ENCODE measurements around the gene WDR86. TPM values are rescaled to one million over a fixed set of nuclear protein-coding genes. Genes with fewer than 3 reads are reported as not detected.

WDR86 gene
- total RNA-seq, 4 donors from 2014 or later = 17.2 to 41.5 (median 22.1) TPM

DNA sequence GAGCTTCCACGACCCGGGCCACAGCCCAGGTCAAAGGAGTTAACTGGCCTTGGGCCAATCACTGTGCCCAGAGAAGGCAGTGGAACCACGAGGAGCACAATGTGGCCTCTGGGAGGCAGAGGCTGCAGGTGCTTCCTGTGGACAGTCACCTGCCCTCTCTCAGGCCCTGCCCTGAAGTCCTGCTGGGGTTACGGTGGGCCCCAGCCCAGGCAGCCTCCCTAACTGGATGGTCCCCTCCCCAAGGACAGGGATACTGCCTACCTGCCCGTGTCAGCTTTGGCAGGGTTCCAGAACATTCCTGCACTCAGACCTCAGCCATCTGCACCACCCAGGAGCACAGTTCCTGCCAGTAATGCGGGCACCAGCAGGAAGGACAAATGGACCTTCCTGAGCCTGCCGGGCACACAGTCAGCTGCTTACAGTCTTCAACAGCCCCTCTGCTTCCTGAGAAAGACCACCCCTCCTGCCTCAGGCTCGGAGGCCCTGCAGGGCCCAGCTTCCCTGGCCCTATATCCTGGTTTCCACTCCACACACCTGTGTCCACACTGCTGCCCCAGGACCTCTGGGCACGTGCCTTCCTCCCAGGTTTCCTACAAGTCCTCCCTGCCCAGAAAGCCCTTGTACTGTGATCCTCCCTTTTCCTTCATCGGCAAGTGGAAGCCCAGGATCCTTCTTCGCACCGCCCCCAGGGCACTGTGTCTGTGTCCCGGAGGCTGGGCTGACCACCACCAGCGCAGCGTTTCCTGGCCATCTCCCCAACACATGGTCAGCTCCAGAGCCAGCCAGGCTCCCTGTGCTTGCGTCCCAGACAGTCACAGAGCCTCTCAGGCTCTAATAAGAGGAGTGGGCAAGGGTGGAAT is 23.3 kb downstream of the WDR86 start:
- TF ChIP-seq CTCF (IDR thresholded peaks at IDR 0.05) = no peak
- no peak for ATAC-seq (ENCODE audit: low FRiP score)
- DNase-seq (ENCODE audit: low spot score) = no peak

DNA sequence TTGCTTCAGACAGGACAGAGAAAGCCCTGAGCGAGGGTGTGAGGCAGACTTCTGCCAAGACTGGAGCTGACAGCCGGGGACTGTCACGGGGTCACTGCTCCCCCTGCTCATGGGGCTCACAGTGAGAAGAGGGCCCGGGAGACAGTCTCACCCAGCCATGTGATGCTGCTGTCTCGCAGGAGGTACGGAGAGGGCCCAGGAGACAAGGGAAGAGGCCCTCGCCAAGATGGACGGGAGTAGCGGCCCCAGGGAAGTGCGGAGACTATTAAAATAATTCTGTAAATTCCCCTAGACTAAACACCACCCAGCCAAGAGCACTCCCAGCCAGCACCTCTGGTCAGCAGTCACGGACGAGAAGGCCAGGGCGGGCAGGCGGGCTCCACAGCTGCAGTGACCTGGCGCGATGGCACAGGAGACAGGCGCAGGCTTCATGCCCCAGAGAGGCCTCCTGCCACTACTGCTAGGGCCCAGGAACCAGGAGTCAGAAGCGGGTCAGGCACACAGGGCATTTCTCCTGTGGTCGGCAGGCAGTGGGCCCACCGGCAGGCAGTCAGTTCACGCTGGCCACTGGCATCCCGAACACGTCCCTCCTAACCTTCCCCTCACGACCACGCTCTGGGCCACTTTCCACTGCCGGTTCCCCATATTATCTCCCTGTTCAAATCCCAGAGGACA is 24.1 kb downstream of the WDR86 start:
- DNase-seq (ENCODE audit: low spot score) = no peak
- no peak for TF ChIP-seq CTCF (IDR thresholded peaks at IDR 0.05)
- no peak for ATAC-seq (ENCODE audit: low FRiP score)

DNA sequence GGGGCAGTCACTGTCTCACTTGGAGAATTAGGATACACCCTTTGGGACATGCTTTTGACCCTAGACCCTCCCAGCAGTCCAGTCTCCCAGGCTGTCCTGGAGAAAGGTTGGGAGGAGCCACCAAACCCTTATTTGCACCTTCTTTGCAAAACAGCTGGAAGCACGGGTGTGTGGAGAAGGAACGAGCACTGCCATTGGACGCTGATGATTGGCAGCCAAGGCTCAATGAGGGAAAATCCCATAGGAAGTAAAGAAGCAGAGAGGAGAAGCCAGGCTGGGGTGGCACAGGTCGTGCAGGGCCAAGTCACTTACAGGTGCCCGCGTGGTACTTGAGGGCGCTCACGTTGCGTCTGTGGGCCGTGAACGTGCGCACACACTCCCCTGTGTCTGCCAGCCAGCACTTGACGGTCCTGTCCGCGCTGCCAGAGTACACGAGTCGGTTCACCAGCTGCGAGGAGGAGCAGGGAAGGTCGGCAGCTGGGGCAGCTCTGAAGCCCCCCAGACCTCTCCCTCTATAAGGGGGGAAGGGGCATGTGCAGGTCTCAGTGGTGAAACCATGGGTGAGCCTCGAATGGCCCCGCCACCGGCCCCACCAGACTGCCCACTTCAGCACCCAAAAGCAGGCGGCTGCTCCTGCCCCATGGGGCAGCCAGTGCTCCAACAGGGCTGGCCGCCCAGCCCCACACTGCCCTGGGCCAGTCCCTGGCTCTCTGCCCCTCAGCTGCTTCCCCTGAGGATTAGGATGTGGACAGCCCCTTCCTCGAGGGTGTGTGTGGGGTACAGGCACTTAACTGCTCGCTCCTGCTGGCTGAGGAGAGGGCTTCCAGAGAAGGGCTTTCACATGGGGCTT is 24.8 kb downstream of the WDR86 start:
- DNase-seq (ENCODE audit: low spot score) = no peak
- TF ChIP-seq CTCF (IDR thresholded peaks at IDR 0.05) = no peak
- no peak for ATAC-seq (ENCODE audit: low FRiP score)

DNA sequence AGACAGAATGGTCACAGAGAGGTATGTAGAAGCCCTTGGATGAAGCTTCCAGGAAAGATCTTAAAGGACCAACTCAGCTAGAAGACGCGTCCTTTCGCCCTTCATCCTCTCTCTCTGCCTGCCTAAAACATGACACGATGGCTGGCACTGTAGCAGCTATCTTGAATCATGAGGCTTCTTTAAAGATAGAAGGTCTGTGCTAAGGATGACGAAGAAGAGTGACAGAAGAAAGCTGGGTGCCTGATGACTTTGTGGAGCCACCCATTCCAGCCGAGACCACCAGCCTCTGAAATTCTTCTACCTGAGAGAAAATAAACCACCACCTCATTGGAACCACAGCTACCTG is 25.5 kb downstream of the WDR86 start:
- ATAC-seq (ENCODE audit: low FRiP score) = no peak
- no peak for DNase-seq (ENCODE audit: low spot score)
- TF ChIP-seq CTCF (IDR thresholded peaks at IDR 0.05) = no peak

- no peak for ATAC-seq (ENCODE audit: low FRiP score)
- TF ChIP-seq CTCF (IDR thresholded peaks at IDR 0.05) = no peak
- DNase-seq (ENCODE audit: low spot score) = no peak
Observed at GRCh38 chr7:151383638-151384351, 26.0 kb downstream of the WDR86 start.

DNA sequence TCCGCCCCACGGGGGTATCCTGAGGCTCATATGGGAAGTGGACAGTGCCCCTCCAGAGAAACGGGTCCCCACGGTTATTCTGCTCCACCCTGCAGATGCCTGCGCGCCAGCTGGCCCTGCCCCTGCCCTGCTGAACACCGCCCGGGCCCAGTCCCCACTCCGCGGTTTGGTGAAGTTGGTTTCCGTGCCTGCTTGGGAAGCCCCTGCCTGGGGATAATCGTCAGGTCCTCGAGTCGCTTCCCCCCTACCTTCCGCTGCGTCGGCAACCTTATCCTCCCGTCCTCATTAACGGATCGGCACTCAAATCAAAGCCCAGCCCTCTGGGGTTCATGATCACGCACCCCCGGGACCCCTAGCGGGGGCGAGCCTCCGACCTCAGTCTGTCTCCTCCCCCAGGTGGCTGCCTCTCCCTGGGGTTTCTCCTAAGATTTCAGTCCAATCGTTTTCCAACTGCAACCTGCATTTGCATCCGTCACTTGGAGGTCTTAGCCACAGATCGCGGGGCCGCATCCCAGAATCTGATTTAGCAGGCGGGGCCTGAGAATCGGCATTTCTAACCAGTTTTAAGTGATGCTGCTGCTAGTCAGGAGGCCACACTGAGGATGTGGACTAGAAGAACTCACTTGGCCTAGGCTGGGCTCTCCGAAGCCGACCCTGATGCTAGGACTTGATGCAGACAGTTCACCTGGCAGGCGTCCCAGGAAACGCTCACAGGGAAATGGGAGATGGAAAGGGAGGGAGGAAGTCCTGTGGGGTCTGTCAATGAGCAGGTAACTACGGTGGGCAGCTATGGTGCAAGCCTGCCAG is 27.6 kb downstream of the WDR86 start:
- ATAC-seq (ENCODE audit: low FRiP score) (no peak), DNase-seq (ENCODE audit: low spot score) (no peak)
- no peak for TF ChIP-seq CTCF (IDR thresholded peaks at IDR 0.05)

All from omental fat pad (tissue), 4 donors.